ENCODE results near the gene SYNE2.

The SYNE2 gene

DNA sequence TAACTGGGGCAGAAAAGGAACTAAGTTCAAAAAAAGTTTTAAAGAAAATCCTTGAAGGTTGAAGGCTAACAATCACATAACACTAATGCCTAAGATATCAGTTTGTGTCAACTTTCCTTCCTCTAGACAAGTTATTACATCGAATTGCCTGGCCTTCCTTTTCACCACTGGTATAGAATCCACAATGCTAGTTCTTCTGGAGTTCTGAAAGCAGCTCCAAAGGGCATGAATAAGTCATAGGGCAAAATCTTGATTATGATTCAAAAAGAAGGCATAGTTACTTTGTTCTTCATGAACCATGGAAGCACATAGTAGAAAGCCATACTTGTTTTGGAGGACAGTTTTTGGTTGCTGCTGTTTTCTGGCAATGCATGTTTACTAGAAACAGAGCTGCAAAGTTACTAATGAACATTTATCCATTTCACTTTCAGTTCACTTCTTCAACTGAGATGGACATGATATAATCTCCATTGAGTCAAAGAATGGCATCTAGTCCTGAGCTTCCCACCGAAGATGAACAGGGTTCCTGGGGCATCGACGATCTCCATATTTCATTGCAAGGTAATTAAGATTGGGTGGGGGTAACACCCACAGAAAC lies 56.0 kb downstream of the SYNE2 start:
- TF ChIP-seq CEBPB (IDR thresholded peaks at IDR 0.05) = no peak
- no peak for TF ChIP-seq YY1 (IDR thresholded peaks at IDR 0.05; ENCODE audit: low read depth)
- TF ChIP-seq CREB1 (IDR thresholded peaks at IDR 0.05; ENCODE audit: low read depth) = no peak
- TF ChIP-seq NFIC (IDR thresholded peaks at IDR 0.05) = no peak
- TF ChIP-seq, protein P1, sequence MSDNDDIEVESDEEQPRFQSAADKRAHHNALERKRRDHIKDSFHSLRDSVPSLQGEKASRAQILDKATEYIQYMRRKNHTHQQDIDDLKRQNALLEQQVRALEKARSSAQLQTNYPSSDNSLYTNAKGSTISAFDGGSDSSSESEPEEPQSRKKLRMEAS (IDR thresholded peaks at IDR 0.05) = no peak
- TF ChIP-seq ZBTB7A (IDR thresholded peaks at IDR 0.05; ENCODE audit: low read depth) = no peak
- no peak for TF ChIP-seq FOXM1 (IDR thresholded peaks at IDR 0.05; ENCODE audit: borderline replicate concordance, low read depth)
- no peak for TF ChIP-seq RAD21 (IDR thresholded peaks at IDR 0.05; ENCODE audit: low read depth)
- TF ChIP-seq TAF1 (IDR thresholded peaks at IDR 0.05; ENCODE audit: low read depth) = no peak
- no peak for TF ChIP-seq EP300 (IDR thresholded peaks at IDR 0.05; ENCODE audit: borderline replicate concordance)
- TF ChIP-seq, protein P2, sequence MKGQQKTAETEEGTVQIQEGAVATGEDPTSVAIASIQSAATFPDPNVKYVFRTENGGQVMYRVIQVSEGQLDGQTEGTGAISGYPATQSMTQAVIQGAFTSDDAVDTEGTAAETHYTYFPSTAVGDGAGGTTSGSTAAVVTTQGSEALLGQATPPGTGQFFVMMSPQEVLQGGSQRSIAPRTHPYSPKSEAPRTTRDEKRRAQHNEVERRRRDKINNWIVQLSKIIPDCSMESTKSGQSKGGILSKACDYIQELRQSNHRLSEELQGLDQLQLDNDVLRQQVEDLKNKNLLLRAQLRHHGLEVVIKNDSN (IDR thresholded peaks at IDR 0.05) = no peak

DNA sequence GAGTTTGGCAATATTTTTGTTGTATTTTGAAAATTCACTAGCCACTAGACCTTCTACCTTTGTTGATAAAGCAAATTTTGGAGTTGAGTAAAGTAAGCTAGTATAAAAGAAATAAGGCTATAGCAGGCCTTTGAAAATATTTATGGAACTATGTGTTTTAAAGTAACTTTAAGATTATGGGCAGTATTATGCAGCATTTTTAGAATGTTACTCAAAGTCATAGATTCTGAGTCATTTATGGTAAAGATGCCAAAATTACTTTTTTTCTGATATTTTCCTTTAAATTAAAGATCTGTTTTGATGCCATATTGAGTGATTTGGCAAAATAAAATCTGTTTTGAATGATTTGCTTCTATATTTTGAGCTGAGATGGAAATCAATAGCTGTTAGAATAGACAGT lies 57.2 kb downstream of the SYNE2 start:
- TF ChIP-seq FOXM1 (IDR thresholded peaks at IDR 0.05; ENCODE audit: borderline replicate concordance, low read depth) (no peak), CEBPB (IDR thresholded peaks at IDR 0.05) (no peak)
- TF ChIP-seq, protein P3, sequence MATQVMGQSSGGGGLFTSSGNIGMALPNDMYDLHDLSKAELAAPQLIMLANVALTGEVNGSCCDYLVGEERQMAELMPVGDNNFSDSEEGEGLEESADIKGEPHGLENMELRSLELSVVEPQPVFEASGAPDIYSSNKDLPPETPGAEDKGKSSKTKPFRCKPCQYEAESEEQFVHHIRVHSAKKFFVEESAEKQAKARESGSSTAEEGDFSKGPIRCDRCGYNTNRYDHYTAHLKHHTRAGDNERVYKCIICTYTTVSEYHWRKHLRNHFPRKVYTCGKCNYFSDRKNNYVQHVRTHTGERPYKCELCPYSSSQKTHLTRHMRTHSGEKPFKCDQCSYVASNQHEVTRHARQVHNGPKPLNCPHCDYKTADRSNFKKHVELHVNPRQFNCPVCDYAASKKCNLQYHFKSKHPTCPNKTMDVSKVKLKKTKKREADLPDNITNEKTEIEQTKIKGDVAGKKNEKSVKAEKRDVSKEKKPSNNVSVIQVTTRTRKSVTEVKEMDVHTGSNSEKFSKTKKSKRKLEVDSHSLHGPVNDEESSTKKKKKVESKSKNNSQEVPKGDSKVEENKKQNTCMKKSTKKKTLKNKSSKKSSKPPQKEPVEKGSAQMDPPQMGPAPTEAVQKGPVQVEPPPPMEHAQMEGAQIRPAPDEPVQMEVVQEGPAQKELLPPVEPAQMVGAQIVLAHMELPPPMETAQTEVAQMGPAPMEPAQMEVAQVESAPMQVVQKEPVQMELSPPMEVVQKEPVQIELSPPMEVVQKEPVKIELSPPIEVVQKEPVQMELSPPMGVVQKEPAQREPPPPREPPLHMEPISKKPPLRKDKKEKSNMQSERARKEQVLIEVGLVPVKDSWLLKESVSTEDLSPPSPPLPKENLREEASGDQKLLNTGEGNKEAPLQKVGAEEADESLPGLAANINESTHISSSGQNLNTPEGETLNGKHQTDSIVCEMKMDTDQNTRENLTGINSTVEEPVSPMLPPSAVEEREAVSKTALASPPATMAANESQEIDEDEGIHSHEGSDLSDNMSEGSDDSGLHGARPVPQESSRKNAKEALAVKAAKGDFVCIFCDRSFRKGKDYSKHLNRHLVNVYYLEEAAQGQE (IDR thresholded peaks at IDR 0.05; ENCODE audit: low read depth) = no peak

DNA sequence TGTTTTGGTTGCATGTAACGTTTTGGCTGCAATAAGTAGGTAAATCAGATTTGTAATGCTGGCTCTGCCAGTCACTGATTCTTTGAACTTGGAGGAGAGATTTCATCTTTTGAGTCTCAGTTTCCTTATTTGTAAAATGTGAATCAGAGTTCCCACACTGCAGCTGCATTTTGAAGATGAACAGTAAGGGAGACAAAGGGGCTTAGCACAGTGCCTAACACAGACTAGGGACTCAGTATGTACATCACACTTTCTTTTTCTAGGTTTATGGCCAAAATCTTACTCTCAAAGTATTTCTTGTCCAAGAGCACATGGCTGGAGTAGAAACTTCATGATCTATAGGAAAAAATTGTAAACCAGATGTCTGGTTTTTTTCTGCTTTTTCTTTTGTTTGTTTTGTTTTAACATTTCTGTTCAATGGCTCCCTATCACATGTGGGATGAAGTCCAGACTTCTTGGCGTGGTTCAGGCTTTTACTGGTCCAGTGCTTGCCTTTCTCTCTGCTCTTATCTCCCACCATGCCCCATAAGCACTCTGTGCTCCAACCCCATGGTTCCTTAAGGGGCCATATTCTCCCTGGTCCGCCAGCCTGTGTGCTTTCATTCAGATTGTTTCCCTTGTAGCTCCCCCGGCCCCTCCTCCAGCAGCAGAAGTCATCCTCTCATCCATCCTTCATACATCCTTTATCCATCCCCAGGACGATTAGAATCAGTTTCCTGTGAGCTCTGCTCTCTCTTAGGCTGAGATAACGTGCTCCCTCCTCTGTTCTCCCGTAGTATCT lies 58.0 kb downstream of the SYNE2 start:
- TF ChIP-seq EP300 (IDR thresholded peaks at IDR 0.05; ENCODE audit: borderline replicate concordance) (no peak), TAF1 (IDR thresholded peaks at IDR 0.05; ENCODE audit: low read depth) (no peak), FOXM1 (IDR thresholded peaks at IDR 0.05; ENCODE audit: borderline replicate concordance, low read depth) (no peak), RAD21 (IDR thresholded peaks at IDR 0.05; ENCODE audit: low read depth) (no peak), TCF12 (IDR thresholded peaks at IDR 0.05; ENCODE audit: low read depth) (no peak), CEBPB (IDR thresholded peaks at IDR 0.05) (no peak), NFIC (IDR thresholded peaks at IDR 0.05) (no peak), ZBTB7A (IDR thresholded peaks at IDR 0.05; ENCODE audit: low read depth) (no peak), TEAD4 (IDR thresholded peaks at IDR 0.05) (no peak)
- TF ChIP-seq, protein P3 (IDR thresholded peaks at IDR 0.05; ENCODE audit: low read depth) = no peak
- TF ChIP-seq, protein P1 (IDR thresholded peaks at IDR 0.05) = no peak

DNA sequence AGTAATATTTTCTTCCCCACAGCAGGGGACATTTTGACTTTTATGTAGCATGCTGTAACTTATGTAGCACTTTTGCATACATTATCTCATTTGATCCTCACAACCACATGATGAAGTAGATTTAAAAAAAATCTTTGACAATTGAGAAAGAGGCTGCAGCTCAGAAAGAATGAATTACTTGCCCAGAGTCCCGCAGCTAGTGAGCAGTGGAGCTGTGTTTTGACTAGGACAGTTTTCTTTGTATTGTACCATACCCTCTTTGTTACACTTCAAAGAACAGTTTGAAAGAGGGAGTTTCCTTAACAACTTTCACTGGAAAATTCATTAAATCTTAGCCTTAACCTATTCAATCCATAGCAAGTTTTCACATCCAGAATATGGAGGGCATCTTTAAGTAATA lies 58.6 kb downstream of the SYNE2 start:
- no peak for TF ChIP-seq EP300 (IDR thresholded peaks at IDR 0.05; ENCODE audit: borderline replicate concordance)
- no peak for TF ChIP-seq CEBPB (IDR thresholded peaks at IDR 0.05)
- TF ChIP-seq, protein P1 (IDR thresholded peaks at IDR 0.05) = no peak
- TF ChIP-seq EGR1 (IDR thresholded peaks at IDR 0.05) = no peak
- no peak for TF ChIP-seq TCF12 (IDR thresholded peaks at IDR 0.05; ENCODE audit: low read depth)
- TF ChIP-seq, protein P2 (IDR thresholded peaks at IDR 0.05) = no peak
- TF ChIP-seq RAD21 (IDR thresholded peaks at IDR 0.05; ENCODE audit: low read depth) = no peak
- no peak for TF ChIP-seq CREB1 (IDR thresholded peaks at IDR 0.05; ENCODE audit: low read depth)
- no peak for TF ChIP-seq YY1 (IDR thresholded peaks at IDR 0.05; ENCODE audit: low read depth)
- no peak for TF ChIP-seq TEAD4 (IDR thresholded peaks at IDR 0.05)
- TF ChIP-seq TAF1 (IDR thresholded peaks at IDR 0.05; ENCODE audit: low read depth) = no peak
- TF ChIP-seq ZBTB7A (IDR thresholded peaks at IDR 0.05; ENCODE audit: low read depth) = no peak
- no peak for TF ChIP-seq NFIC (IDR thresholded peaks at IDR 0.05)
- TF ChIP-seq FOXM1 (IDR thresholded peaks at IDR 0.05; ENCODE audit: borderline replicate concordance, low read depth) = no peak
- TF ChIP-seq, protein P3 (IDR thresholded peaks at IDR 0.05; ENCODE audit: low read depth) = no peak

All from Ishikawa (cell line).